RWPE2 (cell line): Measurements from ENCODE around the gene SRP9.
"Not testable (repeated sequence)": the region's sequence is repeated elsewhere in the genome, so short reads cannot be mapped to it uniquely, and the experiment has no call there.

Experiments used
- ATAC-seq: fragments of 200-7000 bp; cut with Tn5 transposase; 3 replicates; pipeline ENCODE4 v1.9.1; 2021; ENCODE audit warnings: low read depth
- DNase-seq: peaks from one replicate; pipeline ENCODE4 v3.0.0-alpha.2; 2020; ENCODE audit warnings: low spot score
- H3K27ac ChIP-seq: fragments of 450-650 bp; 2 replicates; pipeline ENCODE4 v1.5.1; 2017; ENCODE audit warnings: mild to moderate bottlenecking; ENCODE audit not compliant: poor library complexity, severe bottlenecking
- H3K27me3 ChIP-seq: fragments of 250-450 bp; sonication (Bioruptor Pico); 2 replicates; pipeline ENCODE4 v1.5.1; 2021; ENCODE audit warnings: mild to moderate bottlenecking, moderate library complexity; ENCODE audit not compliant: insufficient read depth, poor library complexity, severe bottlenecking
- H3K36me3 ChIP-seq: fragments of 250-450 bp; sonication (Bioruptor Pico); 2 replicates; pipeline ENCODE4 v1.5.1; 2020; ENCODE audit warnings: low read depth, mild to moderate bottlenecking, moderate library complexity
- H3K4me1 ChIP-seq: fragments of 250-450 bp; sonication (Bioruptor Pico); 2 replicates; pipeline ENCODE4 v1.5.1; 2021; ENCODE audit warnings: mild to moderate bottlenecking, moderate library complexity; ENCODE audit not compliant: insufficient read depth, poor library complexity, severe bottlenecking
- H3K4me3 ChIP-seq: fragments of 250-450 bp; sonication (Bioruptor Pico); 2 replicates; pipeline ENCODE4 v1.5.1; 2021; ENCODE audit warnings: mild to moderate bottlenecking, moderate library complexity; ENCODE audit not compliant: severe bottlenecking
- H3K9me3 ChIP-seq: fragments of 250-450 bp; sonication (Bioruptor Pico); 2 replicates; pipeline ENCODE4 v1.5.1; 2021; ENCODE audit warnings: mild to moderate bottlenecking, moderate library complexity; ENCODE audit not compliant: severe bottlenecking
- CTCF ChIP-seq: fragments of 450-650 bp; IDR thresholded peaks from one replicate; pipeline ENCODE4 v1.5.1; 2017; ENCODE audit warnings: mild to moderate bottlenecking, moderate library complexity; ENCODE audit not compliant: poor library complexity, severe bottlenecking

The SRP9 gene

GRCh38 chr1:225808136-225808535 lies 30.5 kb downstream of the SRP9 start:
- DNase-seq (no peak), ATAC-seq (no peak)
- H3K9me3 ChIP-seq = no peaks in the 10 kb centered on the region
- no peaks in the 10 kb centered on the region for H3K36me3 ChIP-seq
- no peaks in the 10 kb centered on the region for H3K27me3 ChIP-seq
- no peaks in the 10 kb centered on the region for H3K4me1 ChIP-seq
- no peak for TF ChIP-seq CTCF
- H3K4me3 ChIP-seq = no peak overlapping the region
- no peak overlapping the region for H3K27ac ChIP-seq

DNA sequence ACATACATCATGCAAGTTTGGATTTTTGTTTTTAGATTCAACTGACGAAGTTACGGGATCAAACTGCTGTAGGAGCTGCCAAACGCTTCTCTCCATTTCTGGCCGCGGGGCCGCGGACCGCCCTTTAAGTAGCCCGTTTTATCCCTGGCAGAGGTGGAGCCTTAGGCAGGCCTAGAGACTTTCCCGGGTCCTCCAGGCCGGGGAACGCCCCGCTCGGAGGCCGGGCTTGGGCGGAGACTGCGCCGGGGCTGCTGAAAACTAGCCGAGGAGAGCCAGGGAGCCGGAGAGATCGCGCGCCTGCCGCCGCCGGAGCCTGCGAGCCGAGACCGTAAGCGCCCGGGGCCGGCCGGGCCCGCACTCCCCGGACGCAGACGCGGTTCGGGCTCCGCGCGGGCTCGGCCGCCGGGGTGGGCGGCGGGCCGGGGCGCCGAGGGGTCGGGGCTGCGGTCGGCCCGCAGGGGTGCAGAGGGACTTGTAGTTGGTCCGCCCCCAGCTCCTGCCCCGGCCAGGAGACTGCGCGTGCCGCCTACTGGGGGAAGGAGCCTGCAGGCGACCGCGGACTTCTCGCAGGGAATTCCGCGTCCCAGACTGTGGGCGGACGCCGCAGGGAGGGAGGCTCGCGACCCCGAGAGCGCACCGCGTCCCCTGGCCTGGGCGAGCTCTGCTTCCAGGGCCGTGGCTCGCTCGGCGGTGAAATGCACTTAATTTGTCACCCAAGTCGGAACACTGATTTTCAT lies 32.4 kb downstream of the SRP9 start, which contains the start of gene EPHX1:
TSS of gene EPHX1 (plus strand) at position 283 of the 737 bp plus-strand sequence. CDS start 18,606 bp downstream, outside the sequence.
- peak within 1 kb of the TSS; percentile 36 for H3K27ac ChIP-seq
- ATAC-seq (peak; percentile 90), DNase-seq (peak; percentile 65)
- H3K36me3 ChIP-seq = no peaks in the 10 kb centered on the region
- TF ChIP-seq CTCF = peak; percentile 14
- no peaks in the 10 kb centered on the region for H3K27me3 ChIP-seq
- H3K9me3 ChIP-seq = no peaks in the 10 kb centered on the region
- H3K4me3 ChIP-seq = peak within 1 kb of the TSS; percentile 71
- H3K4me1 ChIP-seq = peaks cover 7% of the 10 kb centered on the region

GRCh38 chr1:225810579-225811538 lies 33.2 kb downstream of the SRP9 start:
- ATAC-seq = 0 out of 3 replicates have a peak, but pooled peaks have one; percentile 24
- not testable (repeated sequence) for H3K27me3 ChIP-seq, H3K36me3 ChIP-seq, DNase-seq, H3K4me1 ChIP-seq, H3K9me3 ChIP-seq
- peak overlapping the region; percentile 71 for H3K4me3 ChIP-seq
- peak overlapping the region; percentile 36 for H3K27ac ChIP-seq

- H3K27ac ChIP-seq = no peak overlapping the region
- H3K4me3 ChIP-seq = no peak overlapping the region
- DNase-seq (no peak), ATAC-seq (no peak)
- H3K36me3 ChIP-seq = no peaks in the 10 kb centered on the region
- no peaks in the 10 kb centered on the region for H3K27me3 ChIP-seq
- no peaks in the 10 kb centered on the region for H3K9me3 ChIP-seq
- H3K4me1 ChIP-seq = peaks cover 7% of the 10 kb centered on the region
- TF ChIP-seq CTCF = no peak
Measured at GRCh38 chr1:225811622-225812487, 34.2 kb downstream of the SRP9 start.
